ENCODE measurements around the gene FDCSP.

FDCSP gene

DNA sequence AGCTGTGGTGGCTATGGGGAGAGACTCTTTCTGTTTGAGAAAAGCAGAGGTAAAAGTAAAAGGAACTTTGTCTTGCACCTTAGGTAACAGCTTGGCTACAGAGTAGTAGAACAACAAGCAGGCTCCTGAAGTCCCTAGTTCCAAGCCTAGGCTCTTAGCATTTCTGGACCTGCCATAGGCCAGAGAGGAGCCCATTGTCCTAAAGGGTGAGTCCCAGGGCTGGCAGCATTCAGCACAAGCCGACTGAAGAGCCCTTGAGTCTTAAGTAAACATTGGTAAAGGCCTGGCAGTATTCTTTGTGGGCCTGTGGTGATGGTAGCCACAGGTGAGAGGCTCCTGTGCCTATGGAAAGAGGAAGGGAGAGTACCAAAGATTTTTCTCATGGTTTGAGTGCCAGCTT is 54.6 kb downstream of the FDCSP start:
- H3K4me3 ChIP-seq, result no peak overlapping the region
- H3K27ac ChIP-seq, result no peak overlapping the region
- no peak for TF ChIP-seq CTCF (IDR thresholded peaks at IDR 0.05)
- DNase-seq (ENCODE audit: low spot score), result no peak
